Ovary (tissue), 3 donors: ENCODE results near the gene GATB.

Experiments
- CTCF ChIP-seq, 3 donors: fragments of 450-650 bp in 2 of 3; fragments of 200-600 bp in 1 of 3; IDR thresholded peaks; one replicate each; pipeline versions ENCODE4 v1.5.1 to v1.8.0; 2016 to 2022; ENCODE audit warnings: antibody characterized with exemption in 3 of 3, mild to moderate bottlenecking in 1 of 3
- EP300 ChIP-seq: sonication (generic); formaldehyde crosslinking; IDR thresholded peaks from one replicate; pipeline ENCODE4 v1.6.1; 2017; ENCODE audit warnings: antibody characterized with exemption
- POLR2A ChIP-seq: fragments of 450-650 bp; IDR thresholded peaks from one replicate; pipeline ENCODE4 v1.6.1; 2017; ENCODE audit warnings: antibody characterized with exemption, mild to moderate bottlenecking, moderate library complexity
- donor health status: DM: no; HTN: no; CAD: no.

- TF ChIP-seq CTCF (IDR thresholded peaks at IDR 0.05) (no peak), EP300 (no peak), POLR2A (no peak)
Observed at GRCh38 chr4:151671541-151672059, 89.2 kb downstream of the GATB start.
